Suprapubic skin (tissue), 3 donors: ENCODE measurements around the gene LGR4.

Experiments used
- POLR2A ChIP-seq, 2 donors: fragments of 450-650 bp; IDR thresholded peaks; one replicate each; pipeline ENCODE4 v1.6.1; 2017; ENCODE audit warnings: antibody characterized with exemption in 2 of 2, mild to moderate bottlenecking in 2 of 2, moderate library complexity in 2 of 2
- TF ChIP-seq, protein P1 (sequence below), 2 donors: fragments of 200-600 bp in 1 of 2; fragments of 450-650 bp in 1 of 2; sonication (generic) in 1 of 2; IDR thresholded peaks; one replicate each; pipeline ENCODE4 v1.5.1; 2016 to 2019; ENCODE audit warnings: antibody characterized with exemption in 2 of 2, mild to moderate bottlenecking in 1 of 2, moderate library complexity in 1 of 2

GRCh38 chr11:27390318-27391295 lies 82.0 kb downstream of the LGR4 start:
- TF ChIP-seq, protein P1, sequence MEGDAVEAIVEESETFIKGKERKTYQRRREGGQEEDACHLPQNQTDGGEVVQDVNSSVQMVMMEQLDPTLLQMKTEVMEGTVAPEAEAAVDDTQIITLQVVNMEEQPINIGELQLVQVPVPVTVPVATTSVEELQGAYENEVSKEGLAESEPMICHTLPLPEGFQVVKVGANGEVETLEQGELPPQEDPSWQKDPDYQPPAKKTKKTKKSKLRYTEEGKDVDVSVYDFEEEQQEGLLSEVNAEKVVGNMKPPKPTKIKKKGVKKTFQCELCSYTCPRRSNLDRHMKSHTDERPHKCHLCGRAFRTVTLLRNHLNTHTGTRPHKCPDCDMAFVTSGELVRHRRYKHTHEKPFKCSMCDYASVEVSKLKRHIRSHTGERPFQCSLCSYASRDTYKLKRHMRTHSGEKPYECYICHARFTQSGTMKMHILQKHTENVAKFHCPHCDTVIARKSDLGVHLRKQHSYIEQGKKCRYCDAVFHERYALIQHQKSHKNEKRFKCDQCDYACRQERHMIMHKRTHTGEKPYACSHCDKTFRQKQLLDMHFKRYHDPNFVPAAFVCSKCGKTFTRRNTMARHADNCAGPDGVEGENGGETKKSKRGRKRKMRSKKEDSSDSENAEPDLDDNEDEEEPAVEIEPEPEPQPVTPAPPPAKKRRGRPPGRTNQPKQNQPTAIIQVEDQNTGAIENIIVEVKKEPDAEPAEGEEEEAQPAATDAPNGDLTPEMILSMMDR (IDR thresholded peaks at IDR 0.05), result no peak
- TF ChIP-seq POLR2A (IDR thresholded peaks at IDR 0.05), result no peak
